Mesendoderm (in vitro differentiated cells): ENCODE data around the gene SLC25A23.

ENCODE experiments used
- DNase-seq: peaks from one replicate; pipeline ENCODE4 v3.0.0; 2013
- H2AK5ac ChIP-seq: 2 replicates; pipeline ENCODE4 v1.6.1; 2013; ENCODE audit warnings: low read length, inconsistent platforms
- H2BK120ac ChIP-seq: 2 replicates; pipeline ENCODE4 v1.6.1; 2013; ENCODE audit warnings: low read depth, mild to moderate bottlenecking, low read length, moderate library complexity, mixed read lengths
- H2BK15ac ChIP-seq: replicated peaks from 2 replicates; pipeline ENCODE4 v1.6.1; 2013; ENCODE audit warnings: low read depth, mild to moderate bottlenecking, moderate library complexity
- H2BK5ac ChIP-seq: 2 replicates; pipeline ENCODE4 v1.6.1; 2013; ENCODE audit warnings: low read length, inconsistent platforms
- H3K18ac ChIP-seq: 2 replicates; pipeline ENCODE4 v1.6.1; 2013; ENCODE audit warnings: mild to moderate bottlenecking, low read length, mixed read lengths
- H3K23ac ChIP-seq: one replicate; pipeline ENCODE4 v1.6.1; 2013; ENCODE audit warnings: low read length
- H3K27ac ChIP-seq: 2 replicates; pipeline ENCODE4 v1.5.1; 2013; ENCODE audit warnings: low read depth, mild to moderate bottlenecking, inconsistent platforms, low read length, moderate library complexity
- H3K27me3 ChIP-seq: 2 replicates; pipeline ENCODE4 v1.6.1; 2013; ENCODE audit warnings: low read length, control low read depth, mild to moderate bottlenecking, inconsistent platforms; ENCODE audit not compliant: insufficient read depth, poor library complexity
- H3K36me3 ChIP-seq: 2 replicates; pipeline ENCODE4 v1.6.1; 2013; ENCODE audit warnings: low read length, inconsistent platforms; ENCODE audit not compliant: control insufficient read depth, insufficient read depth
- H3K4ac ChIP-seq: one replicate; pipeline ENCODE4 v1.6.1; 2013; ENCODE audit warnings: low read depth, mild to moderate bottlenecking, low read length, moderate library complexity
- H3K4me1 ChIP-seq: 2 replicates; pipeline ENCODE4 v1.6.1; 2013; ENCODE audit warnings: low read depth, low read length, inconsistent platforms; ENCODE audit not compliant: control insufficient read depth
- H3K4me2 ChIP-seq: 2 replicates; pipeline ENCODE4 v1.6.1; 2013; ENCODE audit warnings: low read length
- H3K4me3 ChIP-seq: 2 replicates; pipeline ENCODE4 v1.5.1; 2013; ENCODE audit warnings: mild to moderate bottlenecking, low read length
- H3K56ac ChIP-seq: one replicate; pipeline ENCODE4 v1.6.1; 2013; ENCODE audit warnings: low read length
- H3K79me1 ChIP-seq: 2 replicates; pipeline ENCODE4 v1.6.1; 2013; ENCODE audit warnings: low read length, inconsistent platforms
- H3K79me2 ChIP-seq: 2 replicates; pipeline ENCODE4 v1.6.1; 2013; ENCODE audit warnings: mild to moderate bottlenecking, low read length; ENCODE audit not compliant: control insufficient read depth, insufficient read depth
- H3K9ac ChIP-seq: 2 replicates; pipeline ENCODE4 v1.6.1; 2013; ENCODE audit warnings: low read length, inconsistent platforms
- H4K5ac ChIP-seq: one replicate; pipeline ENCODE4 v1.6.1; 2013; ENCODE audit warnings: low read length
- H4K8ac ChIP-seq: one replicate; pipeline ENCODE4 v1.6.1; 2013; ENCODE audit warnings: low read depth, mild to moderate bottlenecking, control low read depth, low read length, moderate library complexity
- WGBS: extraction: QIAGEN DNeasy Blood & Tissue Kit; methylation state at CpG from one replicate; pipeline ENCODE4 v1.1.7; 2013; ENCODE audit warnings: low lambda C conversion rate, missing lambda C conversion rate; ENCODE audit not compliant: insufficient coverage; ENCODE audit errors: extremely low coverage; 5-methylcytosine and 5-hydroxymethylcytosine counted together

The SLC25A23 gene

GRCh38 chr19:6483235-6483634, 23.6 kb upstream of the SLC25A23 start:
- no CpG with 5 or more reads among the region's 3 CpGs for WGBS
- no peak overlapping the region for H3K4ac ChIP-seq
- H3K27me3 ChIP-seq, result no peaks in the 10 kb centered on the region
- H3K4me1 ChIP-seq, result no peaks in the 10 kb centered on the region
- H3K9ac ChIP-seq, result no peak overlapping the region
- no peak overlapping the region for H2BK120ac ChIP-seq
- H3K4me2 ChIP-seq, result no peak overlapping the region
- no peak overlapping the region for H2BK15ac ChIP-seq
- H3K4me3 ChIP-seq, result no peak overlapping the region
- H3K18ac ChIP-seq, result no peak overlapping the region
- no peak overlapping the region for H4K5ac ChIP-seq
- no peak for DNase-seq
- H2AK5ac ChIP-seq, result no peak overlapping the region
- no peaks in the 10 kb centered on the region for H3K79me1 ChIP-seq
- no peaks in the 10 kb centered on the region for H3K79me2 ChIP-seq
- H3K23ac ChIP-seq, result no peak overlapping the region
- no peak overlapping the region for H3K27ac ChIP-seq
- H3K36me3 ChIP-seq, result no peaks in the 10 kb centered on the region
- H3K56ac ChIP-seq, result no peak overlapping the region
- no peak overlapping the region for H2BK5ac ChIP-seq
- no peak overlapping the region for H4K8ac ChIP-seq

- no CpG with 5 or more reads among the region's 8 CpGs for WGBS
- H3K27me3 ChIP-seq, result no peaks in the 10 kb centered on the region
- no peak overlapping the region for H3K56ac ChIP-seq
- H3K4ac ChIP-seq, result no peak overlapping the region
- no peak overlapping the region for H4K8ac ChIP-seq
- no peak for DNase-seq
- no peak overlapping the region for H2AK5ac ChIP-seq
- H2BK120ac ChIP-seq, result no peak overlapping the region
- H3K18ac ChIP-seq, result no peak overlapping the region
- no peak overlapping the region for H3K4me2 ChIP-seq
- H2BK5ac ChIP-seq, result no peak overlapping the region
- no peak overlapping the region for H3K4me3 ChIP-seq
- no peaks in the 10 kb centered on the region for H3K36me3 ChIP-seq
- H3K27ac ChIP-seq, result no peak overlapping the region
- no peak overlapping the region for H3K23ac ChIP-seq
- no peak overlapping the region for H2BK15ac ChIP-seq
- H4K5ac ChIP-seq, result no peak overlapping the region
- no peak overlapping the region for H3K9ac ChIP-seq
- H3K4me1 ChIP-seq, result no peaks in the 10 kb centered on the region
- no peaks in the 10 kb centered on the region for H3K79me2 ChIP-seq
- H3K79me1 ChIP-seq, result no peaks in the 10 kb centered on the region
Observed at GRCh38 chr19:6482343-6482686, 22.7 kb upstream of the SLC25A23 start.

GRCh38 chr19:6481541-6482342, 22.1 kb upstream of the SLC25A23 start, which contains the start of gene DENND1C:
DENND1C (minus strand) TSS chr19:6481787; CDS start chr19:6481695, 92 bp downstream.
- no peaks in the 10 kb centered on the region for H3K79me1 ChIP-seq
- no peaks in the 10 kb centered on the region for H3K79me2 ChIP-seq
- H3K23ac ChIP-seq, result no peak within 1 kb of the TSS
- H3K4me1 ChIP-seq, result no peaks in the 10 kb centered on the region
- no peak within 1 kb of the TSS for H3K56ac ChIP-seq
- H2BK120ac ChIP-seq, result no peak within 1 kb of the TSS
- H3K9ac ChIP-seq, result no peak within 1 kb of the TSS
- no peak within 1 kb of the TSS for H2AK5ac ChIP-seq
- no peak within 1 kb of the TSS for H3K27ac ChIP-seq
- H3K4me3 ChIP-seq, result no peak within 1 kb of the TSS
- no CpG with 5 or more reads among the region's 24 CpGs for WGBS
- DNase-seq, result peak; percentile 45
- H2BK15ac ChIP-seq, result no peak within 1 kb of the TSS
- H2BK5ac ChIP-seq, result no peak within 1 kb of the TSS
- H3K36me3 ChIP-seq, result no peaks in the 10 kb centered on the region
- H4K8ac ChIP-seq, result no peak within 1 kb of the TSS
- H4K5ac ChIP-seq, result no peak within 1 kb of the TSS
- no peak within 1 kb of the TSS for H3K4ac ChIP-seq
- no peak within 1 kb of the TSS for H3K18ac ChIP-seq
- no peaks in the 10 kb centered on the region for H3K27me3 ChIP-seq
- no peak within 1 kb of the TSS for H3K4me2 ChIP-seq

- no peaks in the 10 kb centered on the region for H3K4me1 ChIP-seq
- H3K4me3 ChIP-seq, result no peak overlapping the region
- no peaks in the 10 kb centered on the region for H3K79me2 ChIP-seq
- no peak overlapping the region for H2BK5ac ChIP-seq
- H2BK120ac ChIP-seq, result no peak overlapping the region
- H3K27me3 ChIP-seq, result no peaks in the 10 kb centered on the region
- no peak overlapping the region for H3K56ac ChIP-seq
- H3K79me1 ChIP-seq, result no peaks in the 10 kb centered on the region
- H4K5ac ChIP-seq, result no peak overlapping the region
- no peak overlapping the region for H4K8ac ChIP-seq
- H3K4me2 ChIP-seq, result no peak overlapping the region
- no peak overlapping the region for H2BK15ac ChIP-seq
- no CpG with 5 or more reads among the region's 10 CpGs for WGBS
- no peak overlapping the region for H3K27ac ChIP-seq
- H3K23ac ChIP-seq, result no peak overlapping the region
- no peak overlapping the region for H3K18ac ChIP-seq
- DNase-seq, result no peak
- H3K36me3 ChIP-seq, result no peaks in the 10 kb centered on the region
- H2AK5ac ChIP-seq, result no peak overlapping the region
- no peak overlapping the region for H3K9ac ChIP-seq
- no peak overlapping the region for H3K4ac ChIP-seq
Observed at GRCh38 chr19:6480848-6481415, 21.3 kb upstream of the SLC25A23 start.

- no CpG with 5 or more reads among the region's 7 CpGs for WGBS
- Histone ChIP-seq H3K79me2 (no peaks in the 10 kb centered on the region), H3K27ac (no peak overlapping the region), H3K23ac (no peak overlapping the region), H3K27me3 (no peaks in the 10 kb centered on the region), H2BK120ac (no peak overlapping the region), H3K4ac (no peak overlapping the region), H3K4me1 (no peaks in the 10 kb centered on the region), H3K36me3 (no peaks in the 10 kb centered on the region), H3K56ac (no peak overlapping the region), H3K4me3 (no peak overlapping the region), H3K9ac (no peak overlapping the region), H4K8ac (no peak overlapping the region), H2BK5ac (no peak overlapping the region), H3K18ac (no peak overlapping the region), H2BK15ac (no peak overlapping the region), H2AK5ac (no peak overlapping the region), H3K79me1 (no peaks in the 10 kb centered on the region), H4K5ac (no peak overlapping the region), H3K4me2 (no peak overlapping the region)
- DNase-seq, result no peak
Observed at GRCh38 chr19:6479836-6480398, 20.3 kb upstream of the SLC25A23 start.
